ENCODE results near the gene BAG3.
"Not testable (repeated sequence)": the region's sequence is repeated elsewhere in the genome, so short reads cannot be mapped to it uniquely, and the experiment has no call there.

Gene BAG3

GRCh38 chr10:119640875-119641526 is 10.2 kb upstream of the BAG3 start:
- DNase-seq: no peak

- no peak for DNase-seq
Measured at GRCh38 chr10:119642556-119643111, 8.5 kb upstream of the BAG3 start.

GRCh38 chr10:119643306-119644204 is 7.6 kb upstream of the BAG3 start:
- DNase-seq: no peak

- DNase-seq: no peak
Measured at GRCh38 chr10:119644205-119644814, 6.9 kb upstream of the BAG3 start.

- DNase-seq: no peak
Measured at GRCh38 chr10:119644994-119645393, 6.2 kb upstream of the BAG3 start.

- no peak for DNase-seq
Measured at GRCh38 chr10:119650062-119650461, 1.1 kb upstream of the BAG3 start.

GRCh38 chr10:119651514-119652360 is 557 bp downstream of the BAG3 start:
- no peak for DNase-seq

GRCh38 chr10:119652361-119652730 is 1.2 kb downstream of the BAG3 start:
- peak; percentile 29 for DNase-seq

- no peak for DNase-seq
Measured at GRCh38 chr10:119653209-119653608, 2.0 kb downstream of the BAG3 start.

GRCh38 chr10:119653916-119654315 is 2.7 kb downstream of the BAG3 start:
- DNase-seq: no peak

GRCh38 chr10:119654540-119654939 is 3.4 kb downstream of the BAG3 start:
- no peak for DNase-seq

- DNase-seq: no peak
Measured at GRCh38 chr10:119655566-119656001, 4.4 kb downstream of the BAG3 start.

- DNase-seq: no peak
Measured at GRCh38 chr10:119656760-119657159, 5.6 kb downstream of the BAG3 start.

- DNase-seq: no peak
Measured at GRCh38 chr10:119657725-119658124, 6.5 kb downstream of the BAG3 start.

GRCh38 chr10:119658274-119658673 is 7.1 kb downstream of the BAG3 start:
- no peak for DNase-seq

- no peak for DNase-seq
Measured at GRCh38 chr10:119659951-119660350, 8.8 kb downstream of the BAG3 start.

GRCh38 chr10:119662076-119662605 is 11.0 kb downstream of the BAG3 start:
- DNase-seq: not testable (repeated sequence)

- no peak for DNase-seq
Measured at GRCh38 chr10:119663866-119664698, 12.9 kb downstream of the BAG3 start.

GRCh38 chr10:119665901-119666708 is 14.9 kb downstream of the BAG3 start:
- no peak for DNase-seq

- DNase-seq: no peak
Measured at GRCh38 chr10:119666709-119667004, 15.5 kb downstream of the BAG3 start.
